ENCODE data around the gene PRDM5. TPM values are rescaled to one million over a fixed set of nuclear protein-coding genes. Genes with fewer than 3 reads are reported as not detected.

Gene PRDM5
- total and polyA plus RNA-seq, 10 of the 15 experiments (the other 5 are each of a cell fraction or from before 2014, with no cell fraction given) = 0.07 TPM; not detected in 9

DNA sequence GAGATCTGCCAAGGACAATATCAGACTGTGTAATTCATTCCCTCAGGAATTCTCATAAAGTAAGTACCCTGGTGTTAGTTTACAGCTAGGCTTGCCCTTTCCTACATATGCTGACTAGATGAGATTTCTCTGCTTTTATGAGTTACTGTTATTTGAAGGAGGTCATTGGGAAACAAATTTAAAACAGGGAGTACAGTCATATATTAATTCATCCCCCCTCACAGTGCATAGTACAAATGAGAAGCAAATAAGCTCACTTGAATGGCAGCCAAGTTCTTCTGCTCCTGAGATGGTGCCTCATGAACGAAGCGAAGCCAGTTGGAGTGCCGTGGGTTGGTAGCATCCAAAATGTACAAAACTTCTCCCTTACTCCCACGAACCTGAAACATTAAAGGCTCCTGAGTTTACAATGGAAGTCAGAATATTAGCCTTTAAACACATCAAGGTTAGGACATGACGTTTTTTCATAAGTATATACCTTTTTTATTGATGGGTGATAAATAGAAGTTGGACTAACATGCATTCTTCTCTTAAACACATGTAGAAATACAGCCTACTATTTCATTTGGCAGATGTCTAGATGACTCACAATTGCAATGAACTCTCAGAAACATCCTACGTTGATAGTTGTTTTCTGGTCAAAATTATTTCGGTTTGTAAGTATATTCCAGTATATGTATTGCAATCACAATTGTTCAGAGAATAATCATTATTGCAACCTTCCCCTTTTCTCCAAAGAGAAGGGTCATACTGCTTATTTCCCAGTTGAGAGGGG is 69.2 kb downstream of the PRDM5 start (continued):
- TF ChIP-seq STAT1 (conservative IDR thresholded peaks at IDR 0.05) (no peak), JUNB (IDR thresholded peaks at IDR 0.05) (no peak), TCF7 (IDR thresholded peaks at IDR 0.05; ENCODE audit: borderline replicate concordance) (no peak), CREM (IDR thresholded peaks at IDR 0.05; ENCODE audit: low read depth) (no peak), KAT2A (conservative IDR thresholded peaks at IDR 0.05; ENCODE audit: control insufficient read depth, low read depth, low read length) (no peak), TARDBP (IDR thresholded peaks at IDR 0.05; ENCODE audit: borderline replicate concordance) (no peak)
- TF ChIP-seq, protein P1, sequence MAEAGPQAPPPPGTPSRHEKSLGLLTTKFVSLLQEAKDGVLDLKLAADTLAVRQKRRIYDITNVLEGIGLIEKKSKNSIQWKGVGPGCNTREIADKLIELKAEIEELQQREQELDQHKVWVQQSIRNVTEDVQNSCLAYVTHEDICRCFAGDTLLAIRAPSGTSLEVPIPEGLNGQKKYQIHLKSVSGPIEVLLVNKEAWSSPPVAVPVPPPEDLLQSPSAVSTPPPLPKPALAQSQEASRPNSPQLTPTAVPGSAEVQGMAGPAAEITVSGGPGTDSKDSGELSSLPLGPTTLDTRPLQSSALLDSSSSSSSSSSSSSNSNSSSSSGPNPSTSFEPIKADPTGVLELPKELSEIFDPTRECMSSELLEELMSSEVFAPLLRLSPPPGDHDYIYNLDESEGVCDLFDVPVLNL (IDR thresholded peaks at IDR 0.05; ENCODE audit: low read depth, low read length) = no peak
- TF ChIP-seq, protein P2, sequence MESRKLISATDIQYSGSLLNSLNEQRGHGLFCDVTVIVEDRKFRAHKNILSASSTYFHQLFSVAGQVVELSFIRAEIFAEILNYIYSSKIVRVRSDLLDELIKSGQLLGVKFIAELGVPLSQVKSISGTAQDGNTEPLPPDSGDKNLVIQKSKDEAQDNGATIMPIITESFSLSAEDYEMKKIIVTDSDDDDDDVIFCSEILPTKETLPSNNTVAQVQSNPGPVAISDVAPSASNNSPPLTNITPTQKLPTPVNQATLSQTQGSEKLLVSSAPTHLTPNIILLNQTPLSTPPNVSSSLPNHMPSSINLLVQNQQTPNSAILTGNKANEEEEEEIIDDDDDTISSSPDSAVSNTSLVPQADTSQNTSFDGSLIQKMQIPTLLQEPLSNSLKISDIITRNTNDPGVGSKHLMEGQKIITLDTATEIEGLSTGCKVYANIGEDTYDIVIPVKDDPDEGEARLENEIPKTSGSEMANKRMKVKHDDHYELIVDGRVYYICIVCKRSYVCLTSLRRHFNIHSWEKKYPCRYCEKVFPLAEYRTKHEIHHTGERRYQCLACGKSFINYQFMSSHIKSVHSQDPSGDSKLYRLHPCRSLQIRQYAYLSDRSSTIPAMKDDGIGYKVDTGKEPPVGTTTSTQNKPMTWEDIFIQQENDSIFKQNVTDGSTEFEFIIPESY (IDR thresholded peaks at IDR 0.05) = no peak

DNA sequence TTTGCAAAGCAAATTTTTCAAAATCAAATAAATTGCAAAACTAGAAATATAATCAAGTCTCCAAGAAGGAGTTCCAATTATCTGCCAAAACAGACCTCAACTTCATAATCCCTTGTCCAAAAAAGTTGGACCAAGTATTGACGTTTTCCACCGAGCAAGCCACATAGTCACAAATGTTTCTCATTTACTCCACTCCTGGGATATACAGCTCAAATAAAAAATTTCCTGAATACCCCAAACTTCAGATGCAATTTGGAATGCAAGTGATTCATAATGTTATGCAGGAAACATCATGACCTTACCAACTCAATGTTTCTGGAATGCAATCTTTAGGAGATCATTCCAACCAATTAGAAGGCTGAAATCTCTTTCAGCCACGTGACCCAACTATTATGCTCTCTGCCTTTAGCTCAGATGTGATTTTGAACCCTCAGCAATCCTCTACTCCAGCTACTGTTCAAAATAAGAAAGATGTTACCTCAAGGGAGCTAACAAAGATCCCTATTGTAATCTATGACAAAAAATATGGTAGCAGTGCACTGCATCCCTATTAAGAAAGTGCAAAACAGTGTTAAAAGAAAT is 72.4 kb downstream of the PRDM5 start:
- H3K36me3 ChIP-seq (ENCODE audit: control insufficient read depth in 2 of 2, insufficient read depth in 2 of 2, low read length in 1 of 2) = no peaks in the 10 kb centered on the region
- no peak overlapping the region for H2AFZ ChIP-seq (ENCODE audit: control insufficient read depth, low read depth, low read length)
- FAIRE-seq (no peak), ATAC-seq (no peak), DNase-seq (ENCODE audit: low read depth, low spot score) (no peak)
- TF ChIP-seq SUZ12 (IDR thresholded peaks at IDR 0.05; ENCODE audit: unreplicated experiment) (no peak), SREBF2 (IDR thresholded peaks at IDR 0.05; ENCODE audit: low read length) (no peak)
- POLR2A ChIA-PET = no interaction called here
- no peak overlapping the region for H3K27ac ChIP-seq (ENCODE audit: control insufficient read depth, insufficient read depth)
- in situ Hi-C loops (cut with MboI) (no loop called here), intact Hi-C loops (cut with micrococcal nuclease; ENCODE audit: unreplicated experiment) (loop anchor here (10.0 kb wide), 1 partner anchor 455 kb away; no protein-coding TSS in a partner anchor)
- no peak overlapping the region for H3K9ac ChIP-seq (ENCODE audit: control insufficient read depth, insufficient read depth, low read length)
- H3K4me1 ChIP-seq (ENCODE audit: control insufficient read depth, insufficient read depth, low read length) = no peaks in the 10 kb centered on the region; the same call in 1 of the 2 replicates
- no TSS peak for BruUV-seq (replicated peaks)
- H3K27me3 ChIP-seq (replicated peaks in 1 of 2; ENCODE audit: control insufficient read depth in 2 of 2, insufficient read depth in 2 of 2, low read length in 1 of 2) = peaks cover 0 to 9% of the 10 kb centered on the region in 2 experiments; a peak in 1 of 4 replicates
- no peaks in the 10 kb centered on the region for H4K20me1 ChIP-seq (ENCODE audit: control insufficient read depth, insufficient read depth)
- H3K9me3 ChIP-seq (replicated peaks; ENCODE audit: control insufficient read depth, insufficient read depth, low read length) = no peaks in the 10 kb centered on the region
- RAD21 ChIA-PET (ENCODE audit: unreplicated experiment) = no interaction called here
- H3K4me3 ChIP-seq = no peak overlapping the region
- SMC1A ChIA-PET (ENCODE audit: uncharacterized antibody, unreplicated experiment) = interaction anchor here (0.9 to 1.6 kb wide), 2 partner anchors 10 to 12 kb away, joined by 3 to 4 read pairs; no protein-coding TSS in a partner anchor
- H3K79me2 ChIP-seq (ENCODE audit: control insufficient read depth, insufficient read depth, low read length) = no peaks in the 10 kb centered on the region
- H3K4me2 ChIP-seq (ENCODE audit: control insufficient read depth, insufficient read depth) = no peak overlapping the region
- 57% methylated on average over 3 of the region's 3 CpGs for WGBS (ENCODE audit: insufficient coverage, insufficient replicate concordance, low lambda C conversion rate, missing lambda C conversion rate)
- CTCF ChIA-PET = no interaction called here
